HG02884 (cell line): Measurements from ENCODE around the gene APOL1.
"Not testable (repeated sequence)": the region's sequence is repeated elsewhere in the genome, so short reads cannot be mapped to it uniquely, and the experiment has no call there.

ENCODE experiments used
- ATAC-seq: cut with Tn5 transposase; IDR thresholded peaks from one replicate; pipeline ENCODE4 v1.9.1; 2021; ENCODE audit warnings: mild to moderate bottlenecking, moderate library complexity; ENCODE audit not compliant: unreplicated experiment

The APOL1 gene

DNA sequence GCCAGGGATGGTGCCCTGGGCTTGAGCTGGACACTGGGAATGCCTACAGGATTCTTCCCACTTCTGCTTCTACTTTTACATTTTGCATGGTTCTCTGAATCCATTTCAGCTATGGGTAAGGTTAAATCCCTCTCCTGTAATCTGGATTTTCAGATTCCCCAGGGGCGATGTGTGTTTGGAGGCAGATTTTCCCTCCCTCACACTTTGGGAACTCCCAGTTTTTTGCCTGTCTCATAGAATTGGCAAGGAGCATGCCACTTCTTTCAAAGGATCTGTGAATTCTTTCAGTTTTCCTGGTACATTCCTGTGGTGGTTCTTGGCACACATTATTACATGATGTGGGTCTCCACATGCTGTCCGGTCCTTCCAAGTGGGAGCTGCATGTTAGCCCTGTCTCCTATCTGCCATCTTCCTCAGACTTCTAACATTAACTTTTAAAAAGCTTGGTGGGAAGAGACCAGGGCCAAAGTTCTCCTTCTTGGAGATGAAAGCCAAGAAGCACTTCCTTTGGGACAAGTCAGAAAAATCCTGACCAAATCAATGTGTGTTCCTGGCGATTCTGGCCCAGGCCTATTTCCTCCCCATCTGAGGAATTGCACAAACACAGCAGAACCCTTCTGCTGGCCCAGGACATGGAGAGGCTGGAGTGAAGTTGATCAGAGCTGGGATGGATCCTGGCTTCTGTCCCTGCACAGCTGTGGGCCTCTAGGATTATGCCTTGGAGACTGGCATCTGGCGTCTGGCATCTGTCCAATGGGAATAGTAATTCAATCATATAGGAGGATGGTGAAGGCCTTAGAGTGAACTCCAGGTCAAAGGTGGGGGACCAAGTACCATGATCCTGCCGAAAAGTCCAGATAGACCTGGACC lies 8.2 kb upstream of the APOL1 start:
- no peak for ATAC-seq

DNA sequence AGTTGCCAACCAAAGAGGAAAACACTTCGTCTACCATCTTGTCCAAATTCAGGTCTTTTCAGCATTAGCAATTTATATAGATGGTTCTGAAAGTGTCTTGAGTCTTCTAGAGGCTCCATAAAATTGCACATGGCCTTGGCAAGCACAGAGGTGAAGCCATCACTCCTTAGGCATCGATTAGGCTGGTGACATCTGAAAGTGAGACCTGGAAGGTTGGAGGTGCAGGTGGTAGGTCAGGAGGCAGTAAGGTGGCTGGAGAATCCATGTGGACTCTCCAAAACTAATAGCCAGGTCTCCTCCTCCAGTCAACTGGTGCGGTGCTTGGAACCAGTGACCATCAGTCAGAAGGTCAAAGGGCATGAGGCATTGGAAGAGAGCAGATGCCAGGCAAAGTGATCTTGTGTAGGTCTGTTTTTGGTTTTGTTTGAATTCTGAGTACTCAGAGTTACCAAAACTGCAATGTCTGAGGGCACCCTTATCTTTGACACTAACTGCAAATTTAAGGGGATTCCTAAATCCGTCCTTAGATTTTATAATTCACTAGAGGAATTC lies 7.1 kb upstream of the APOL1 start:
- ATAC-seq = no peak

DNA sequence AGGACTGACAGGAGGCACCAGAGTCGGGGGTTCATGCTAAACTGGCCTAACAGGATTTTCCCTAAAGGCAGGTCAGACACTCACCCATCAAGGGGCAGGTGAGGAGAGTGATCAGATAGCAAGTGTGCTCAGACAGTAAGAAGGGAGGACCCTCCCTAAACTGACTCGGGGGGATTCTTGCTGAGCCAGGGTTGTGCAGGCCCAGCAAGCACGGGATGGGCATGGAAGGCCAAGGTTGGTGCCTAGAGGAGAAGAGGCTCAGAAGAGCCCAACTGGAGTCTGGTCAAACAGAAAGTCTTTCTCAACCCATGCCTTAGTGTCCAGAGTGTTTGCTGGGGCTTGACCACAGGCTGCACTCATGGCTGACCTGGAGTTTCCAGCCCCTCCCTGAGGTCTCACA lies 6.2 kb upstream of the APOL1 start:
- no peak for ATAC-seq

DNA sequence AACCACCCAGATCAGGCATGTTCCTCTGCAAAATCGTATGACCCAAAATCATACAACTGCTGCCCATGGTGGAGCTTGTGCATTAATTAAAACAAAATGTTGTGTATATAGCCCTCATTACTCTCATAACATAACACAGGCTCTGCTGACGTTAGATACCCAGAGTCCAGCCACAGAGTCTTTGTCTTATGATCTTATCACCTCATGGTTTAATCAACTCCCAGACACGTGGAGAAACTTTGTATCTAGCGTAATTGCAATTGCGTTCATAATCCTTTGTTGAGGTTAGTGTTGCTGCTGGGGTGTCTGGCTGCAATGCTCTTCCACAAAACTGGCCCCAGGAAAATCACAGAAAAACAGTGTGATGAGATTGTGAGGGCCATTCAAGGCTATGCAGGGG lies 5.0 kb upstream of the APOL1 start:
- ATAC-seq = no peak

DNA sequence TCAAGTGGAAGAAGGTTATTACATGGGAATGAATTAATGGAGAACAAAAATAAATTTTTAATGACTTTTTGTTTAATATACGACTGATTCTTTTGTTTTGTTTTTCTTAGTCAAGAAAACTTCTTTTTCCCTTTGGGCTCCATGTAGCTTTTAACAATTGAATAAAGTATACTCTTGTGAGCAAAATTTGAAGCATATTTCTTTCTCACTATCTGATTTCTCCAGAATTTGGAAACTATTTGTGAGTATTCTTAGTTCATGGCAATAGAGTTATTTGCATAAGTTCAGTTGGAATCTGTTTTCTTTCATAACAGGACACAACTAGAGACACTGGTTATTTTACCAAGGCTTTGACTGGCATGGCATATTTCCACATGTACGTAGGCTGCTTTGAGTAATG lies 3.8 kb upstream of the APOL1 start:
- no peak for ATAC-seq

DNA sequence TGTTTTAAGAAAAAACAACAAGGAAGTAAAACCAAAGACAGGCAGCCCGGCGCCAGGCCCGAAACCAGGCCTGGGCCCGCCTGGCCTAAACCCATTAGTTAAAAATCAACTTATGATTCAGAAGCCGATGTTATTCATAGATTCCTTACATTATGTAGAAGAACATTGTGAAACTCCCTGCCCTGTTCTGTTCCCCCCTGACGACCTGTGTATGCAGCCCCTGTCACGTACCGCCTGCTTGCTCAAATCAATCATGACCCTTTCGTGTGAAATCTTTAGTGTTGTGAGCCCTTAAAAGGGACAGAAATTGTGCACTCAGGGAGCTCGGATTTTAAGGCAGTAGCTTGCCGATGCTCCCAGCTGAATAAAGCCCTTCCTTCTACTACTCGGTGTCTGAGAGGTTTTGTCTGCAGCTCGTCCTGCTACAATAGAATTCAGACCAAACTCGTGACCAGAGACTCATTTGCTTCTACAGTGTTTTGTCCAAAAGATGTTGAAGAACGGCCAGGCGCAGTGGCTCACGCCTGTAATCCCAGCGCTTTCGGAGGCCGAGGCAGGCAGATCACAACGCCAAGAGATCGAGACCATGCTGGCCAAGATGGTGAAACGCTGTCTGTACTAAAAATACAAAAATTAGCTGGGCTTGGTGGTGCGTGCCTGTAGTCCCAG lies 2.5 kb upstream of the APOL1 start:
- ATAC-seq = not testable (repeated sequence)

DNA sequence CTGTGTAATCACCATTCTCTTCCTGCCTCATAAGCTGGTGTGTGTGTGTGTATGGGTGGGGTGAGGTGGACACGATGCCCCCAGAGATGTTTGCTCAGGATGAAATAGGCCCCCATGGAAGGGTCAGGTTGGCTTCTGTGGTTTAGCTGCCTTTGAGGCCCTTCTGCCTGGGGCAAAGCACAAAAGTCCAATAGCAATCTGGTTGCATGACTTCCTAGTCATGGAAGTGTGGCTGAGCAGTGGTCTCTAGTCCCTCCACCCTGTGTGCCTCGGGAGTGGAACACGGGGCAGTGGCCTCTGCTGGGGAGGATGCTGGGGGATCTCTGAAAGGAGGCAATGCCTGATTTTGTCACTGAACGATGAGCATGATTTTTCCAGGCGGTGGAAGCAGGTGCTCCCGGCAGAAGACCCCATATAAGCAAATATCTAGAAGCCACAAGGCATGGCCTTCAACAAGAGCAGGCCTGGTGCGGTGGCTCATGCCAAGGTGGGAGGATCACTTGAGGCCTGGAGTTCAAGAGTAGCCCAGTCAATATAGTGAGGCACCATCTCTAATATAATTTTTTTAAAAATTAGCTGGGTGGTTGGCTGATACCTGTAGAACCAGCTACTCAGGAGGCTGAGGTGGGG lies 839 bp upstream of the APOL1 start:
- not testable (repeated sequence) for ATAC-seq

DNA sequence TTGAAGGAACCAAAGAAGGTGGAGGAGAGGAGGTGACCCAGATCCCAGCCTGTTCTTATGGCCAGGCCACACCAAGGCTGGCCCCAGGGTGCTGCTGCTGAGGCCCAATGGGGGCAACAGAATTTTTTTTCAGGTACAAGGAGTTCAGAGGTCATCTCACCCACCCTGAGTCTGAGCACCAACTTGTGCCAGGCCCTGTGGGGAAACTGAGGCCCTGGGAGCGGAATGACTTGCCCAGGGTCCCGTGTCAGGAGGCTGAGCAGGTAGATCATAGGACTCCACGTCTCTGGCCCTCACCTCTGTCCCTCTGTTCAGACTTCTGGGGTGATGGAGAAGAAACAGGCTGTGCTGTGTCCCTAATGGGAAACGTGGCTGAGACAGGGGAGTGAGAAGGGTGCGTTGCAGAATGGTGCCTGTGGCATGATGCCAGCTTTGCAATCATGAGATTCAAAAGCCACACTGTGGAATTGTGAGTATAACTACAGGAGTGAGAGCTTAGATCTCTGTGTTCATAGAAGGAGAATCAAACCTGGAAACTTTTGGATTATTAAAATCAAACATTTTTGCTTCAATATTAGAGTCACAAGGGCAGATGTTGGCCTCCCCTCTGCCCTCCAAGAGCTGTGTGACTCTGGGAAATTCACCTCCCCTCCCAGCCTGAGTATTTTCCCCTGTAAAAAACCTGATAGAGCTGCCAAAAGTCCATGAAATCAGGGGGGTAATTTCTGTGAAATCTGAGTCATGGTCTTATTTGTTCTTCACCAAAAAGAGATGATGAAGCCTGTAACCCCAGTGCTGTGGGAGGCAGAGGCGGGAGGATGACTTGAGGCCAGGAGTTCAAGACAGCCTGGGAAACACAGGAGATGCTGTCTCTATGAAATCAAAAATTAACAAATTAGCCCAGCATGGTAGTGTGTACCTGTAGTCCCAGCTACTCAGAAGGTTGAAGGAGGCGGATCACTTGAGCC lies 874 bp downstream of the APOL1 start:
- no peak for ATAC-seq

DNA sequence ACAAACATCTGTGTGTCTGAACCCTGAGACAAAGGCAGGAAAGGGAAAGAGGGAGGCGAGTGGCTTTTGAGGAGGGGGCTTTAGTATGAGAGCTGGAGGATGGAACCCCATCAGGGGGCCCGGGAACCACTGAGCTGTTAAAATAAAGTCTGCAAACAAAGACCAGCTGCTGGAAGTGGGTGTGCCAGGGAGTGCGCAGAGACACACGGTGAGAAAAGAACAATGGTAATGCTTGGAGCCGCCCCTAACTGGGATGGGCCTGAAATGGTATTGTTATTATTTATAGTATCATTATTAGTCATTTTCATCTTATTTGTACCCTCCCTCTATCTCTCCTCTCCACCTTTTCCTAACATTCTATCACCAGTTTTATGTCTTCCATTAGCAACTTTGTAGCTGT lies 2.6 kb downstream of the APOL1 start:
- ATAC-seq = not testable (repeated sequence)

DNA sequence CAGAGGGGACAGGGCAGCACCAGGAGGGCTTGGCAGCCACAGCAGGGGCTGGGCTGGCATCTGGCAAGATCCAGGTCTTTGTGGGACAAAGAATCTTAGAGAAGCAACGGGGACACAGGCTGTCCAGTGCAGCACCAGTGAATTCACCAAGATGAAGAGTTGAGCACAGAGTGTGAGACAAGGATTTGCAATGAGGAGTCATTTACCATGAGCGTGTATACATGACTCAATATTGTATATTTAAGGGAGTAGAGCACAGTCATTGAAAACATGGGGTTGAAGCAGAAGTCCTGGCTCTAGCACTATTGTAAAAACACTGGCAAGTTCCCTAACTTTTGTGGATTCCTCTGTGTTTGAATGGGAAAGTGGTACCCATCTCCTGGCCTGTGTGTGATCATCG lies 3.5 kb downstream of the APOL1 start:
- ATAC-seq = no peak

DNA sequence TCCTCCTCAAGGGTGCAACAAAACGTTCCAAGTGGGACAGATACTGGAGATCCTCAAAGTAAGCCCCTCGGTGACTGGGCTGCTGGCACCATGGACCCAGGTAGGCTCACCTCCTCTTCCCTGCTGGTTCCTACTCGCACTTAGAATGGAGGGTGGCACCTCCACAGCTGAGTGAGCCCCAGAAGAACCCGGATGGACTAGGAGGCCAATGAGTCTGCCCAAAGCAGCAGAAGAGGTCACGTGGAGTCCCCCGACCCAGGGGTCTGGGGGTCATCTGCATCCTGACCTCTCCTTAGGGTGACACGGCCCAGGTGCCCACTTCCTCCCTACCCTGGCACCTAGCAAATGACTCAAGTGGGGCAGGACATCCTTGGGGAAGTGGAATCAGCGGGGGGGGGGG lies 4.4 kb downstream of the APOL1 start:
- no peak for ATAC-seq

DNA sequence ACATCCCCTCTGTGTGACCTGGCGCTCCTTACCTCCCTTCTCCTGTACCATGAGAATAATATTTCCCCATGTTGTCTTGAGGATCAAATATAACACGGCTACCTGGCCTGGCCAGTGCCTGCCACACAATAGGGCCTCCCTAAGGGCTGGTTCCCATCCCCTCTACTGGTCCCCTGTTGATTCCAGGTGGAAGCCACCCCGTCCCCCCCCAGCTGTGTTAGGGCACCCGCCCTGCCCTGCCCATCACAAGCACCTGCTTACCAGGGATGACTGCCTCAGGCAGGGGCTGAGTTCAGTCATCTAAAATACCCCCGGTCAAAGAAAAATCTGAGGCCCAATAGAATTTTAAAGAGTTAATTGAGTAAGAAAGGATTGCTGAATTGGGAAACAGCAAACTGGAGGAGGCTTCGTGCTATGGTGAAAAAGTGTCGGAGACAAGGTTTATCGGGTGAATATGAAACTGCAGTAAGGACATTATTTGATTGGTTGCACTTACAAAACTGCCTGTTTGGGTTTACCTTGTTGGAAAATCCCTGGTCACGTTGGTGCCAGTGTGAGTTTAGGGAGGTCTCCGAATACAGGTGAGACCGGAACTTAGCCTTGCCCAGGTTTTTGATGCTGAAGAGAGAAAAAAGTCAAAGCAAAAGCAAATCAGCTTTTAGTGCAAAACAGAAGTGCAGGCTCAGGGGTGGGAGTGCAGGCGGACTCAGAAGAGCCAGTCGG lies 5.2 kb downstream of the APOL1 start:
- ATAC-seq = no peak

DNA sequence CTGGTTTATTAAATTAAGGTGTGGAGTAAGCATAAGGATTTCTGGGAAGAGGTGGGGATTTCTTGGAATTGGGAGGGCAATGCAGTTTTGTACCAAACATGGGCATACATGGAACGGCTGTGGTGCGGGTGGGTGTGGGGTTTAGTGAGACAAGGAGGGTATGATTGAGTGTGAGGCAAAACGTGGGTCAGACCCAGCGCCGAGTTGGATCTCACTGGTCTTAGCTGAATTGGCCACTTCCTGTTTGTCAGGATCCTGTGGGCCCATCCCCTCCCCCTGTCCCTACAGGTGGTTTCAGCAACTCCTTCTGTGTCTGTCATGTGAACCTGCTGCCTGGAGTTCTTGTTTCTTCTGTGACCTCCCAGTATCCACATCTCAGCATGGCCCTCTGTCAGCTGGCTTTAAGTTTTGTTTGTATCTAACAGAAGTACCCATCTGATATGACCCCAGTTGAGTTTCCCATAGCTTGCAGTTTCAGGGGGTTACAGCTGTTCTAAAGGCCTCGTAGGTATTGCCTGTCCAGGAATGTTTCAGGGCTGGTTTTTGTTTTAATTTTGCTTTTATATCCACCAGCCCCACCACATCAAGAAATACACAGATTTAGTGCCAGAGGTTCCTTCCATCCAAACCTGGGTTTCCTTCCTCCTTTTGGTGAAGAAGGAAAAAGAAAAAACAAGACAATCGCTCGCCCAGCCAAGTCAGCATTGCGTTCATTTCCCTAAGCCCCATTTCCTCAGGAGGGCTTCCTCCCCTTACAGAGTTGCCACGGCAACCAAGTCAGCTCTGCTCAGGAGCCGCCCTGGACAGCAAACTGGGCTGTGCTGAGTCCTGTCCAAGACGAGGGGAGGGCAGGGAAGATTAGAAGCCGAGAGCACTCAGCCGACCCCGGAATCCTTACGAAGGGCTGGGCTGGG lies 6.0 kb downstream of the APOL1 start:
- no peak for ATAC-seq

DNA sequence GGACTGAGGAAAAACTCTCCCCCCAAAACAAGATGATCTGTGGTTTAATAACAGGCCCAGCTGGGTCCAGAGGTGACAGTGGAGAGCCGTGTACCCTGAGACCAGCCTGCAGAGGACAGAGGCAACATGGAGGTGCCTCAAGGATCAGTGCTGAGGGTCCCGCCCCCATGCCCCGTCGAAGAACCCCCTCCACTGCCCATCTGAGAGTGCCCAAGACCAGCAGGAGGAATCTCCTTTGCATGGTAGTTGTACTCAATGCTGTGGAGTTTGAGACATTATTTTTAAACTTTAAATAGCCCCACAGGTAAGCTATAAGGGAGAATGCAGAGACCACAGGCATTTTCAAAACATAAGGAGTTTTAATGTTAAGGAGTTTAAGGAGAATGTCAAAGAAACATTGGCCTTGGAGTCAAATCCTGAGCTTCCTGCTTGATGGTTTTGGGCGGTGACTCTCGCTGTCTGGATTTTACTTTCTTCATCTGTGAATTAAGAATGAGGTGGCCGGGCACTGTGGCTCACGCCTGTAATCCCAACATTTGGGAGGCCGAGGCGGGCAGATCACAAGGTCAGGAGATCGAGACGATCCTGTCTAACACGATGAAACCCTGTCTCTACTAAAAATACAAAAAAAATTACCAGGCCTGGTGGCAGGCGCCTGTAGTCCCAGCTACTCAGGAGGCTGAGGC lies 6.8 kb downstream of the APOL1 start:
- ATAC-seq = no peak

DNA sequence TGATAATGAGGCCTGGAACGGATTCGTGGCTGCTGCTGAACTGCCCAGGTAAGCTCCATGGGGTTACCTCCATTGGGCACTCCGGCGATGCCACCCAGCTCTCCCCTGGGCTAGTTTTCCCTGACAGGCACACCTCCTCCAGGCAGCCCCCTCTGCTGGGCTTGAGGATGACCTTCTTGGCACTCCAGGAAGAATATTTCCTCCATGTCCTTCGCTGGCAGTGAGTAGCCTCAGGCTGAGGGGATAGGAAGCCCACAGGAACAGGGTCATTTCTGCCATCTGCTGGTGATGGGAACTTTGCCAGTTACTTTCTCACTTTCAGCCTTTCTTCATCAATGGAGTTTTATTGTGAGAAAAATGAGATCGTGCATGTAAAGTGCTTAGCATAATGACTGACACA lies 8.7 kb downstream of the APOL1 start:
- ATAC-seq = not testable (repeated sequence)

DNA sequence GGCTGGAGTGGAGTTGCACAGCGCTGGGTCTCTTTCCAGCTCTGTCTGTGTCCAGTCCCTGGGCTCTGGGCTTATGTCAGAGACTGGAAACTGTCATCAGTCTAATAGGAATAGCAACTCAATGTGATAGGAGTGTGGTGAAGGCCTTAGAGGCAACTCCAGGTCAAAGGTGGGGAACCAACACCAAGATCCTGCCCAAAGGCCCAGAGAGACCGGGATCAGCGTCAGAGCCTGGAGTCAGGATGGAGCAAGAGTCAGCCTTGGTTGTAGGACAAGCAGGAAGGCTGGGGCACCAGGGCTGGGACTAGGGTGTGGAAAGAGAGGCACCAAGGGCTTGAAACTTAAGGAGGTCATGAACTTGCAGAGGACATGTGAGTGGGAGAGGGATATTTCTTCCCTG lies 9.4 kb downstream of the APOL1 start:
- not testable (repeated sequence) for ATAC-seq

DNA sequence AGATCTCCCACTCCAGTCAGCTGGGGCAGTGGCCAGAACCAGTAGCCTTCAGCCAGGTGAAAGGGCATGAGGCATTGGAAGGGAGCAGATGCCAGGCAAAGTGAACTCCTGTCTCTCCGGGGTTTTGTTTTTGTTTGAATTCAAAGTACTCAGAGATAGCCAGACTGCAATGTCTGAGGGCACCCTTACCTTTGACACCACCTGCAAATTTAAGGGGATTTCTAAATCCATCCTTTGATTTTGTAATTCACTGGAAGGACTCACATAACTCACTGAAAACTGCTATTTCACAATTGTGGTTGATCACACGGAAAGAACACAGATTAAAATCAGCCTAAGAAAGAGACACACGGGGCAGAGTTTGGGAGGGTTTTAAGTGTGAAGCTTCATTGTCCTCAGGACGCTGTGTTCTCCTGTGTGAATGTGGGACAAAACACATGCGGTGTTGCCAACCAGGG lies 10.3 kb downstream of the APOL1 start:
- not testable (repeated sequence) for ATAC-seq
